SHP77 (cell line): ENCODE data around the gene MTHFR.

Experiments
- DNase-seq, 2 experiments: peaks; one replicate each; lab custom pipeline; 2025; lab: John Stamatoyannopoulos, UW

Gene MTHFR

GRCh38 chr1:11805422-11806306 is at the start of gene MTHFR, which contains the start of gene CLCN6:
Gene MTHFR (minus strand): TSS chr1:11805964. CDS start chr1:11803116, 2,848 bp downstream.
Gene CLCN6 (plus strand): TSS chr1:11806191. CDS start chr1:11806263, 72 bp downstream.
- peak; percentile 96 to 98 for DNase-seq

- no peak for DNase-seq
These were observed 49.7 kb upstream of the MTHFR start for GRCh38 chr1:11855430-11855829.

- no peak for DNase-seq
These were observed 48.8 kb upstream of the MTHFR start for GRCh38 chr1:11854519-11854918.

- DNase-seq: no peak
These were observed 45.4 kb upstream of the MTHFR start for GRCh38 chr1:11851180-11851579.

GRCh38 chr1:11850156-11850555 is 44.4 kb upstream of the MTHFR start:
- DNase-seq: no peak

GRCh38 chr1:11848373-11848700 is 42.6 kb upstream of the MTHFR start:
- DNase-seq: no peak

- peak; percentile 92 to 93 for DNase-seq
These were observed 42.1 kb upstream of the MTHFR start, which contains the start of gene NPPA for GRCh38 chr1:11847667-11848372. Gene NPPA (minus strand): TSS chr1:11847783. CDS start chr1:11847684, 99 bp downstream.

- no peak for DNase-seq
These were observed 40.0 kb upstream of the MTHFR start for GRCh38 chr1:11845641-11846335.

GRCh38 chr1:11842154-11843041 is 36.6 kb upstream of the MTHFR start:
- DNase-seq: no peak

GRCh38 chr1:11841245-11842153 is 35.7 kb upstream of the MTHFR start:
- DNase-seq: no peak

- no peak for DNase-seq
These were observed 34.3 kb upstream of the MTHFR start for GRCh38 chr1:11839727-11840705.

- peak; percentile 62 to 71 for DNase-seq
These were observed 32.8 kb upstream of the MTHFR start for GRCh38 chr1:11838349-11839272.

GRCh38 chr1:11837767-11838348 is 32.1 kb upstream of the MTHFR start:
- no peak for DNase-seq

GRCh38 chr1:11836955-11837766 is 31.4 kb upstream of the MTHFR start:
- DNase-seq: no peak

- no peak for DNase-seq
These were observed 29.9 kb upstream of the MTHFR start for GRCh38 chr1:11835441-11836225.

GRCh38 chr1:11833900-11834299 is 28.1 kb upstream of the MTHFR start:
- no peak for DNase-seq
